ENCODE results near the gene PDGFA.

GRCh38 chr7:468681-469562, 50.7 kb downstream of the PDGFA start:
- TF ChIP-seq CTCF (IDR thresholded peaks at IDR 0.05), result no peak
- TF ChIP-seq EZH2 (IDR thresholded peaks at IDR 0.05), result no peak
- TF ChIP-seq EZH2phosphoT487 (IDR thresholded peaks at IDR 0.05), result no peak
